ENCODE data around the gene ADAMTS9. TPM values are rescaled to one million over a fixed set of nuclear protein-coding genes. Genes with fewer than 3 reads are reported as not detected.
A peak's percentile ranks its signal among the peaks of the same experiment; 100 is the strongest.

ADAMTS9 gene
- total RNA-seq, 3 donors from 2014 or later = 19.4 to 240 (median 50.6) TPM

DNA sequence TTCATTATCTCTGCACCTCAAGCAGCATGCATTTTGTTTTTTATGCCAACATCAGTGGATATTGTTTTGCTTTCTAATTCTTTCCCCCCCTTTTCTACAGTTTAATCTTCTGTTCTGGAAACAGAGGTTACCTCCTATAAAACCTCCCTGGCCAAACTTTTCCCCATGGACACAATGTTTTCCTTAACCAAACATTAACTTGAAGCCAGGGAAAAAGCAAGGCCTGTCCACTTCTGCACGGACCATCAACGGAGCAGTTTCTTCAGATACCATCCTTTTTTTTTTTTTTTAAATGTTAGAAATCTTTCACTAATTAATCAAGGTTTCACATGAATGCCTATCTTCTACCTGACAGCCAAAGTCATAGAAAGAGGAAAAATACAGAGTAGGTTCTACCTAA, 127.0 kb downstream of the ADAMTS9 start:
- H3K9me3 ChIP-seq = no peaks in the 10 kb centered on the region
- H3K27me3 ChIP-seq = no peaks in the 10 kb centered on the region
- TF ChIP-seq POLR2AphosphoS5 (IDR thresholded peaks at IDR 0.05) = no peak
- no peak for TF ChIP-seq POLR2A (IDR thresholded peaks at IDR 0.05)
- TF ChIP-seq, protein P1, sequence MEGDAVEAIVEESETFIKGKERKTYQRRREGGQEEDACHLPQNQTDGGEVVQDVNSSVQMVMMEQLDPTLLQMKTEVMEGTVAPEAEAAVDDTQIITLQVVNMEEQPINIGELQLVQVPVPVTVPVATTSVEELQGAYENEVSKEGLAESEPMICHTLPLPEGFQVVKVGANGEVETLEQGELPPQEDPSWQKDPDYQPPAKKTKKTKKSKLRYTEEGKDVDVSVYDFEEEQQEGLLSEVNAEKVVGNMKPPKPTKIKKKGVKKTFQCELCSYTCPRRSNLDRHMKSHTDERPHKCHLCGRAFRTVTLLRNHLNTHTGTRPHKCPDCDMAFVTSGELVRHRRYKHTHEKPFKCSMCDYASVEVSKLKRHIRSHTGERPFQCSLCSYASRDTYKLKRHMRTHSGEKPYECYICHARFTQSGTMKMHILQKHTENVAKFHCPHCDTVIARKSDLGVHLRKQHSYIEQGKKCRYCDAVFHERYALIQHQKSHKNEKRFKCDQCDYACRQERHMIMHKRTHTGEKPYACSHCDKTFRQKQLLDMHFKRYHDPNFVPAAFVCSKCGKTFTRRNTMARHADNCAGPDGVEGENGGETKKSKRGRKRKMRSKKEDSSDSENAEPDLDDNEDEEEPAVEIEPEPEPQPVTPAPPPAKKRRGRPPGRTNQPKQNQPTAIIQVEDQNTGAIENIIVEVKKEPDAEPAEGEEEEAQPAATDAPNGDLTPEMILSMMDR (IDR thresholded peaks at IDR 0.05) = no peak
- H3K27ac ChIP-seq = no peak overlapping the region
- peak overlapping the region in 1 of 3 donors; percentile 39 for H3K4me3 ChIP-seq
- no peaks in the 10 kb centered on the region for H3K36me3 ChIP-seq
- intact Hi-C loops (cut with DNase I; ENCODE audit: low total_unique reads) = no loop called here
- no peak for DNase-seq (ENCODE audit: low spot score in 2 of 2)
- no peaks in the 10 kb centered on the region for H3K4me1 ChIP-seq

- H3K4me3 ChIP-seq = no peak overlapping the region
- TF ChIP-seq, protein P1 (IDR thresholded peaks at IDR 0.05) = no peak
- no peak for TF ChIP-seq POLR2A (IDR thresholded peaks at IDR 0.05)
- TF ChIP-seq POLR2AphosphoS5 (IDR thresholded peaks at IDR 0.05) = no peak
- intact Hi-C loops (cut with DNase I; ENCODE audit: low total_unique reads) = no loop called here
- no peaks in the 10 kb centered on the region for H3K4me1 ChIP-seq
- no peak for DNase-seq (ENCODE audit: low spot score in 2 of 2)
- no peak overlapping the region for H3K27ac ChIP-seq
- H3K9me3 ChIP-seq = no peaks in the 10 kb centered on the region
- no peaks in the 10 kb centered on the region for H3K27me3 ChIP-seq
- no peaks in the 10 kb centered on the region for H3K36me3 ChIP-seq
These were observed 128.2 kb downstream of the ADAMTS9 start for GRCh38 chr3:64559588-64559987.

GRCh38 chr3:64556046-64556445, 131.8 kb downstream of the ADAMTS9 start:
- no peaks in the 10 kb centered on the region for H3K4me1 ChIP-seq
- intact Hi-C loops (cut with DNase I; ENCODE audit: low total_unique reads) = no loop called here
- no peak overlapping the region for H3K4me3 ChIP-seq
- no peak for DNase-seq (ENCODE audit: low spot score in 2 of 2)
- no peaks in the 10 kb centered on the region for H3K9me3 ChIP-seq
- H3K27ac ChIP-seq = no peak overlapping the region
- TF ChIP-seq POLR2A (IDR thresholded peaks at IDR 0.05) (no peak), POLR2AphosphoS5 (IDR thresholded peaks at IDR 0.05) (no peak)
- TF ChIP-seq, protein P1 (IDR thresholded peaks at IDR 0.05) = no peak
- H3K27me3 ChIP-seq = no peaks in the 10 kb centered on the region
- no peaks in the 10 kb centered on the region for H3K36me3 ChIP-seq

DNA sequence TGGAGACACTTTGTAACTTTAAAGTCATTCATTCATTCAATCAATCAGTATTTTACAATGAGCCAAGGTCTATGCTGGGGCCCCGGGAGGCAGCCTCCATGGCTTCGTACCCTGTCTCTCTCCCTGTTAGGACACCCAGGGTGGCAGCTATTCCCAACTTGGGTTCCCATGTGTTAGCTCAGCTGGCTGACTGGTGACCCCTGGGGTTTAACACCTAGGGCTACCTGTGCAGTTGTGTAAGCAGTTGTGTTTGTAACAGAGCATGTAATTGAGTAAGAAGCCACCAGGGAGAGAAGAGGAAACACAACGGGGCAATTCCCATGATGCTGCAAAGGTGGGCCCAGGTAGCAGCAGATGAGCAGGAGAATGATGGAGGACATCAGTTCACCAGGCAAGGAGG, 132.4 kb downstream of the ADAMTS9 start:
- Histone ChIP-seq H3K36me3 (no peaks in the 10 kb centered on the region), H3K9me3 (no peaks in the 10 kb centered on the region), H3K4me3 (no peak overlapping the region), H3K27ac (no peak overlapping the region), H3K4me1 (no peaks in the 10 kb centered on the region), H3K27me3 (no peaks in the 10 kb centered on the region)
- TF ChIP-seq POLR2AphosphoS5 (IDR thresholded peaks at IDR 0.05) = no peak
- no peak for DNase-seq (ENCODE audit: low spot score in 2 of 2)
- intact Hi-C loops (cut with DNase I; ENCODE audit: low total_unique reads) = no loop called here

- H3K4me3 ChIP-seq = no peak overlapping the region
- H3K4me1 ChIP-seq = no peaks in the 10 kb centered on the region
- no peak overlapping the region for H3K27ac ChIP-seq
- no peaks in the 10 kb centered on the region for H3K27me3 ChIP-seq
- intact Hi-C loops (cut with DNase I; ENCODE audit: low total_unique reads) = no loop called here
- no peak for DNase-seq (ENCODE audit: low spot score in 2 of 2)
- TF ChIP-seq POLR2A (IDR thresholded peaks at IDR 0.05) = no peak
- TF ChIP-seq POLR2AphosphoS5 (IDR thresholded peaks at IDR 0.05) = no peak
- TF ChIP-seq, protein P1 (IDR thresholded peaks at IDR 0.05) = no peak
- H3K36me3 ChIP-seq = no peaks in the 10 kb centered on the region
- H3K9me3 ChIP-seq = no peaks in the 10 kb centered on the region
These were observed 133.5 kb downstream of the ADAMTS9 start for GRCh38 chr3:64554096-64554920.
